ENCODE data around the gene FOXQ1. TPM values are rescaled to one million over a fixed set of nuclear protein-coding genes. Genes with fewer than 3 reads are reported as not detected.

FOXQ1 gene
- total RNA-seq, 2 donors from 2014 or later: 4.9 to 17.4 TPM

GRCh38 chr6:1346558-1347091 is 34.7 kb downstream of the FOXQ1 start:
- intact Hi-C loops (cut with DNase I): loop anchor here (10.0 kb wide), 1 partner anchor 432 kb away; no protein-coding TSS in a partner anchor
- Histone ChIP-seq H3K27ac (no peak overlapping the region), H3K36me3 (replicated peaks in 1 of 2; ENCODE audit: insufficient read depth in 1 of 2, low read depth in 2 of 2) (no peaks in the 10 kb centered on the region), H3K4me1 (no peaks in the 10 kb centered on the region), H3K27me3 (no peaks in the 10 kb centered on the region), H3K4me3 (no peak overlapping the region), H3K9me3 (peaks cover 0 to 5% (median 0%) of the 10 kb centered on the region in 3 donors)
- DNase-seq: no peak
- no peak for TF ChIP-seq CTCF (IDR thresholded peaks at IDR 0.05)
- no peak for TF ChIP-seq POLR2A (IDR thresholded peaks at IDR 0.05)
- no peak for ATAC-seq
- 80% methylated on average over 5 of the region's 5 CpGs for WGBS, 2 donors

DNA sequence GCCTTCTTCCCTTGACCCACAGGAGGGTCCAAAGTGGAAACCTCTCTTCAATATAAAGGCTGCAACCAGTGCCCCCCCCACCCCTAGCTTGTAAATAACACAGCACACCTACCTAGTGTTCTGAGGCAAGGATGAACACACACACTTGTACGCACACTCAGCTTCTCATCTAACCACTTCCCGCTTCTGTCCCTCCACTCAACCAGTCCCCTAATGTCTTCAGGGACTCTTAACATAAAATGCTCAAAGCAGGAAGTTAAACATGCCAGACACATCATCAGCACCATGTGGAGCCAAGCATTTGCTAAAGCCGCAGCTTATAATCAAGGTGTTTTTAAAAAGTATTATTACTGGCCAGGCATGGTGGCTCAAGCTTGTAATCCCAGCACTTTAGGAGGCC is 35.3 kb downstream of the FOXQ1 start:
- intact Hi-C loops (cut with DNase I): loop anchor here (10.0 kb wide), 1 partner anchor 432 kb away; no protein-coding TSS in a partner anchor
- H3K36me3 ChIP-seq (replicated peaks in 1 of 2; ENCODE audit: insufficient read depth in 1 of 2, low read depth in 2 of 2): no peaks in the 10 kb centered on the region
- ATAC-seq (no peak), DNase-seq (no peak)
- TF ChIP-seq POLR2A (IDR thresholded peaks at IDR 0.05) (no peak), CTCF (IDR thresholded peaks at IDR 0.05) (no peak)
- no peak overlapping the region for H3K27ac ChIP-seq
- WGBS, 2 donors: 80 to 89% methylated on average over 3 of the region's 3 CpGs
- no peaks in the 10 kb centered on the region for H3K27me3 ChIP-seq
- no peak overlapping the region for H3K4me3 ChIP-seq
- peaks cover 0 to 9% (median 0%) of the 10 kb centered on the region in 3 donors for H3K9me3 ChIP-seq
- H3K4me1 ChIP-seq: no peaks in the 10 kb centered on the region

DNA sequence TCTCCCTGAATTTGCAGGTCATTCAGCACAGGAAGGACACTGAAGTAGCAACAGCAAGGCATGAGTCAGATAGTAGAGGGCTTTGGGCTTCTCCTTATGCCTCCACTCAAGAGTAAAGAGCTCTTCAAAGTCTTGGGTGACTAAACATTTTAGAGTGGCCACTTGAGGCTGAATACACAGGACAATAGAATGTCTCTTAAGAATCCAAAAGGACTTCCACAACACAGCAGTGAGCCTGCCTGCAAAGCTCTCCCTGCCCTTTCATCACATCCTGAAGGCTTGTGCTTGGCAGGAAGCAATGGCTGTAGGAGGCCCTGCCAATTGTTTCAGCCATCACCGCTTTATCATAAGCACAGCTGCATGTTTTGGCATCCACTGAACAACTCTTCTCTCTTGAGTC is 36.8 kb downstream of the FOXQ1 start:
- no peaks in the 10 kb centered on the region for H3K27me3 ChIP-seq
- no peak overlapping the region for H3K4me3 ChIP-seq
- ATAC-seq (no peak), DNase-seq (peak in 1 of 4 donors; percentile 16)
- WGBS, 2 donors: 67 to 77% methylated on average over 1 of the region's 1 CpG
- H3K27ac ChIP-seq: no peak overlapping the region
- peaks cover 0 to 9% (median 0%) of the 10 kb centered on the region in 3 donors for H3K9me3 ChIP-seq
- intact Hi-C loops (cut with DNase I): loop anchor here (10.0 kb wide), 1 partner anchor 434 kb away; no protein-coding TSS in a partner anchor
- no peaks in the 10 kb centered on the region for H3K4me1 ChIP-seq
- TF ChIP-seq CTCF (IDR thresholded peaks at IDR 0.05): no peak
- TF ChIP-seq POLR2A (IDR thresholded peaks at IDR 0.05): no peak
- H3K36me3 ChIP-seq (replicated peaks in 1 of 2; ENCODE audit: insufficient read depth in 1 of 2, low read depth in 2 of 2): no peaks in the 10 kb centered on the region

- no peaks in the 10 kb centered on the region for H3K4me1 ChIP-seq
- intact Hi-C loops (cut with DNase I): loop anchor here (10.0 kb wide), 1 partner anchor 435 kb away; no protein-coding TSS in a partner anchor
- DNase-seq (no peak), ATAC-seq (no peak)
- H3K27me3 ChIP-seq: no peaks in the 10 kb centered on the region
- no peak overlapping the region for H3K4me3 ChIP-seq
- TF ChIP-seq POLR2A (IDR thresholded peaks at IDR 0.05) (no peak), CTCF (IDR thresholded peaks at IDR 0.05) (no peak)
- H3K27ac ChIP-seq: no peak overlapping the region
- no peaks in the 10 kb centered on the region for H3K36me3 ChIP-seq (replicated peaks in 1 of 2; ENCODE audit: insufficient read depth in 1 of 2, low read depth in 2 of 2)
- WGBS, 2 donors: 24 to 35% methylated on average over 1 of the region's 1 CpG
- peaks cover 0 to 9% (median 0%) of the 10 kb centered on the region in 3 donors for H3K9me3 ChIP-seq
Observed at GRCh38 chr6:1349655-1350054, 37.8 kb downstream of the FOXQ1 start.
